Measurements from ENCODE around the gene MYOM3. TPM values are rescaled to one million over a fixed set of nuclear protein-coding genes. Genes with fewer than 3 reads are reported as not detected.
A peak's percentile ranks its signal among the peaks of the same experiment; 100 is the strongest.

The MYOM3 gene
- polyA plus RNA-seq, 10 donors, result 221 to 445 (median 363) TPM

DNA sequence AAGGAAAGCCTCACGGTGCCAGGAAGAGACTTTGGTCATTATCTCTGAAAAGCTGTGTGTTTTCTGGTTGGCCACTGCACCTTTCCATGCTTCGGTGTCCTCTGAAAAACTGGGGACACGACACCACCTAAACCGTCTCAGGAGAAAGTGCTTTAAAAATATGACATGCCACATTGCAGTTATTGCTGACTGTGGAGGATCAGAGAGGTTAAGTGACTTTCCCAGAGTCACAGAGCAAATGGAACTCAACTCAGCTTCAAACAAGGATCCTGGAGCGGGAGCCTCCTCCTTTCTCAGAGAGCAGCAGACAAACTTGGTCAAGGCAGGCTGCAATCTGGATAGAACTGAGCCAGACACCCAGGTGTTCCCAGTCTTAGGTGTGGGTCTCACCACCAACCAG is 13.8 kb downstream of the MYOM3 start:
- no peak for DNase-seq

DNA sequence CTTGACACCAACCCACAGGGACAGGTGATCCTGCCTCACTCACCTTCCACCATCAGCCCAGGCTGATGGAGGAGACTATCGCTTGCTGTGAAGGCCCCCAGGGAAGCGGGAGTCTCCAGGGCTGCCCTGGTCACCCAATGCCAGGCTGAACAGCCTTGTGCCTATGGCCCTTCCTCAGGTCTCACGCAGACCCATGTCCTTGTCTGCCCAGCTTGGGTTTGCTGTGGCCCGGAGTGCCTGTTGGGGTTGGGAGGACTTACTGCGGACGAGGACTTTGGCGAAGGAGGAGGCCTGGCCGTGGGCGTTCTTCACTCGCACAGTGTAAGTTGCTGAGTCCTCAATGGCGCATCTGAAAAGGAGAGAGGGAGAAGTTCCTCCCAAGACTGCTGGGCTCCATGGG is 14.3 kb downstream of the MYOM3 start:
- no peak for DNase-seq

DNA sequence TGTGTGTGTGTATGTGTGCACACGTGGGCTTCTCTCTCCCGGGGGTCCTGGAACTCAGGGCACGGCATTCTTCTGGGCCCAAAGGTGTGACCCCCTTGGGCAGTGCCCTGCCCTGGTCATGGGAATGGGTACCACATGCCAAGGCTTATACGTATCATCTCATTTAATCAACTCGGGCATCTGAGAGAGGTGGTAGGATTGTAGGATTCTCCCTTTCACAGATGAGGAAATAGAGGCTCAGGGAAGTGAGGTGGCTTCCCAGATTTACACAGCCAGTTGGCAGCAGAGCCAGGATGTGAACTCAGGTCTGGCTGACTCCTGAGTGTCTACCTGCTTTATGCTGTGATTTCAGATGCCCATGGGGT is 15.2 kb downstream of the MYOM3 start:
- no peak for DNase-seq

DNA sequence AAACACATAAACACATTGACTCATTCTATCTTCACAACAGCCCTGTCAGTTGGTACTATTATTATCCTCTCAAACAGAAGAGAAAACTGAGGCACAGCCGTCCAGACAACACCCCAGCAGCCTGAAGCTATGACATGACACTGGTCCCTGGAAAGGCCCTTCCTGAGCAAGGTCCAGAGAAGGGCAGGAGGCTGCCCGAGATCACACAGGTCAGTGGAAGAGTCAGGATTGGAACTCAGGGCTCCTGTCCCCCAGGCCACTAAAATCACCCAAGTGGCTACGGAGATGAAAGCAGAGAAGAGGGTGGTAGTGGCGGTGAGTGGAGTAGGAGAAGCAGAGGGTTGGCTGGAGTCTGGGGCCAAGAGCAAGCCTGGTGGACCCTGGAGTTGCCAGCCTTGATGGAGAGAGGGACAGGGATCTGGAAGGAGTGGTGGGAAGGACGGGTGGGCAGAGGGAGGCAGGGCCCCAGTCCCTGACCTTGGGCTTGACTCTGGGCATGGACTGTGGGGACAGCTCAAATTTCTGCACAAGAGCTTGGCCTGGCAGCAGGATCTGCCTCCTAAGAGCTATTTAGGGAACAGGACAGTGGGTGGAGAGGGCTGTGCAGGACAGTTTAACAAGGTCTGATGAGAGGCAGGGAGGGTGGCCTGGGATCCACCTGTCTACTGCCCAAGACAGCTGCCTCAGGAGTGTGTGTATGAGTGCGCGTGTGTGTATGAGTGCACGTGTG is 15.8 kb downstream of the MYOM3 start:
- peak; percentile 54 to 61 (median 55) for DNase-seq

DNA sequence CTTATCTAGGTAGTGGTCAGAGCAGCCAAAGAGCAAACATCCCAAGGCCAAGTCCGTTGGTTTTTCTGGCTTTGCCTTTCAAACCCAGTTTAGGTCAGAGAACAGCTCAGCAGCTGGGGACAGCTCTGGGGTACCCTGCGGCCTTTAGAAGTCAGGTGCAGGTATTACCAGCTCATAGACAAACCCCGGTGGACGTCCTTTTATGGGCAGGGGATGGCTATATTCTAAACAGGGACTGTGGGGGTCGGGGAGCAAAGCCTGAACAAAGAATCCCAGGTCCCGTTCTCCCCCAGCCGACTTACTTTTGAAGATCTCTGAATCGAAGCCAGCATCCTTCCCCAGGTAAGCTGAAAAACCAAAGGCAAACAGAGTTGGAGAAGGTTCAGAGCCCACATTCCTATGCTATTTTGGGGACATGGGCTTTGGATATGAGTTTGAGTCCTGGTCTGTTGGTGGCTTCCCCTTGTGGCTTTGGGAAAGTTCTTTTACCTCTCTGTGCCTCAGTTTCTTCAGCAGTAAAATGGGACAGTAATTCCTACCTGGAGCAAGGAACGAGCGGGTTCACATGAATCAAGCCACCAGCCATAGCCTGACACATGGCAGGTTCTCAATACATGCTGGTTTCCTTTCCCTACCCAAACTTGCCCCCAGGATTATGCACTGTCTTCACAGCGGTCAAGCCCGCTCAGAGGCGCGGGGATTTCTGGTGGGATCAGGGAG is 16.6 kb downstream of the MYOM3 start:
- no peak for DNase-seq

DNA sequence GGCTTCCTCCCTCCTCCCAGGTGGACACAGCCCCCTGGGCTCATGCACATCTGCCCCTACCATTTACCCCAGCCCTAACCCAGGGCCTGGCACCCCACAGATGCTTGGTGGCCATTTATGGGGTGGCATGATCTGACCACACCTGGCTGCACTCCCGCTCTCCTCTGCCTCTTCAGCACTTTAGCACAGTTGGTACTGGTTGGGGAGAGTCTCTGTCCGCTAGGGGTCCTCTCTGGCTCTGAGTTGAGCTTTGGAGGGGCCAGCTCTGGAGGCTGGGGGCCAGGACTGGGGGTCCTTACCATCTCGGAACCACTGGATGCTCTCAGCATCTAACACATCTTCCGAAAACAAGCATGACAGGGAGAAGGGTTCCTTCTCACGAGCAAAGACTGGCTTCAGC is 17.4 kb downstream of the MYOM3 start:
- DNase-seq, result no peak

DNA sequence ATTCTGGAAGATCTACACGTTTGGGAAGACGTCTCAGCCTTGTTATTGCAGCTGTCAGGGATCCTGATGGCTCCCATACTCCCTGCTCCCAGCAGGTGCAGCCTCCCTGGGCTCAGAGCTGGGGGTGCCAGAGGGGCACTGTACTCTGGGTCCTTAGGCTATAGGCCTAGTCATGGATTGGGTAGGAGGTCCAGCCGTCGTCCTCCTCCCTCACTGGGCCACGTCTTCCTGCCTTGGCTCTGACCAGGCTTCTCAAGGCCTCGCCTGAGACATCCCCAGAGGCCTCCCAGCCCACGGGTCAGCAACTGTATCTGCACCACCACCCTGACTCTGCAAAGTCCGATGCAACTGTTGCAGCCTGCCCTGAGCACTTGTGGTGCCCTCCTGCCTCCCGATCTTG is 18.2 kb downstream of the MYOM3 start:
- no peak for DNase-seq

DNA sequence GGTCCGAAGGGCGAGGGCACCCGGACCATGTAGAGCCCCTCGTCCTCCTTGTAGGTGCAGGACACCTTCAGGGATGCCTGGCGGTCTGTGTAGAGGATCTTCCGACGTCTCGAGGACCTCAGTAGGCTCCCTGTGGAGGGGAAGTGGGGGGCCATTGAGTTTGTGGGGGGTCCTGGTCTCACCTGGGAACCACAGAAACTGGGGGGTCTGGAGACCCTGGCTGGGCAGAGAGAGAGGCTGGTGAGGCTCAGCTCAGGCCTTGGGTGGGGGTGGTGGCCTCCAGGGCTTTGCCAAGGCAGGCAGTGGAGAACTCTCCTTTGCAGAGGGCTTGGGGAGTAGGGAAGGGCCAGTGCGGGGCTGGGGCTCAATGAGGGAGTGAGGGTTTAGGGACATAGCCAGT is 19.0 kb downstream of the MYOM3 start:
- DNase-seq, result no peak

DNA sequence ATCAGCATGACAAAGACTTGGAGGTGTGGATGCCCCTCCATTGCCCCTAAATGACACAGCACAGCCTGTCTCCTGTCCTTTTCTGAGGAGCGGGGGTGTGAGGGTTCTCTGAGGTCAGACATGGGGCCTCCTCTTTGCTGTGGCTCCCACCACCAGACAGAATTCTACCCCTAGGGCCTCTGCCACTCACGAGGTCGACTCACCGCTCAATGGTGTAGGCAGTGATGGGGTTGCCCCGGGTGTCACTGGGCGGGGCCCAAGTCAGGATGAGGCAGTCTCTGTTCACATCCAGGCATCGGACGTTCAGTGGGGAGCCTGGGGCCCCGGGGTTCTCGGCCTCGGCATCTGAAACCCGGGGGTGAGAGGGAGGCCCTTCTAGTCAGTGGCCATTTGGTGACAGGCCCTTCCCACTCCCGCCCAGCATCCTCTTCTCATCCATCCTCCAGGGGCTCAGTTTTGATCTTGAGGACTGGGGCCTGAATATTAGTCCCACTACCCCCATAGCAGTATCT is 19.9 kb downstream of the MYOM3 start:
- no peak for DNase-seq

DNA sequence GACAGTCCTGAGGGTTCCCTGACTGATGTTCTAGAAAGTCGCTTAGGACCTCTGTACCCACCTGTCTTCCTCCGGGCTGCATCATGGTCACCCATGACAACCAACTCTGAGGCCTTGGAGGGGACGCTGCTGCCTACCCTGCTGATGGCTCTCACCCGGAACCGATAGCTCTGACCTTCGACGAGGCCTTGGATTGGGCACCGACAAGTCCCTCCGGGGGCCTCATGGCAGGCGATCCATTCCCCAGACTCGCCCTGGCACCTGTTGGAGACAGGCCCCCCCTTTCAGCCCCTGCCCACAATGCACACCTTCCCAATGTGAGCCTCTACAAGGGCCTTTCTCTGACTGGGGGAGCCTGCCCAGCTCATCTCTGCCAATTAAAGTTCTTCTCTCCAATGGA is 21.2 kb downstream of the MYOM3 start:
- DNase-seq, result no peak

DNA sequence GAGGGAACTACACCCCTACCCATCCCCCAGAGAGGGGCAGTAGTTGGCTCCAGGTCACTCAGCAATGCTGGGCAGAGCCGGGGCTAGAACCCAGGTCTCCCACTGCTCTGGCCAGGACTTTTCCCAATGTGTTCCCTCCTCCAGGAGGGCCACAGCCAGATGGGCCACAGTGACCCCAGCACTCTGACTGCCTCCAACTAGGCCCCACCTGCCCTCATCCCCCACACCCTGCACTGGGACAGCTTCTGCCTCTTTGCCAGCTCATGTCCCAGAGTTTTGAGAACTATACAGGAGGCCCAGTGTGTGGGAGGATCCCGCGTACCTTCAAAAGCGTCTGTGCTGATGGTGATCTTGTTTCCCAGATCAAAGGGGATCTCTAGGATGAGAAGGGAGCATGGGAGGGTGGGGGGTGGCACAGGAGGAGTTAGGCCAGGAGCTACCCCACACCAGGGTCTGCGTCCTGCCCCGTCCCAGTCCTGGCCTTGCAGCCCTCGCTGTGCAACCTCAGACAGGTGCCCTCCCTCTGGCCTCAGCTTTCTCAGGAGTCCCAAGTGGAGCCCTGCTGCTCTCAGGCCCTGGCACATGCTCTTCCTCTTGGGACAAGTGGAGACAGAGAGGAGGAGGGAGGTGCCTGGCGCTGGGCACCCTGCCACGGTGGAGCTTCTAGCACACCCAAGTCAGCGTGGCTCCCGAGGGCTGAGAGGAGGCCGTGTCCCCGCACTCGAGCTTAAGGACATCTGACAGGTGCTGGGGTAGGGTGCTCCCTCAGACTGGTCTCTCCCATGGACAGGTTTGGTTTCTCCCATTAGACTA is 22.0 kb downstream of the MYOM3 start:
- DNase-seq, result no peak

DNA sequence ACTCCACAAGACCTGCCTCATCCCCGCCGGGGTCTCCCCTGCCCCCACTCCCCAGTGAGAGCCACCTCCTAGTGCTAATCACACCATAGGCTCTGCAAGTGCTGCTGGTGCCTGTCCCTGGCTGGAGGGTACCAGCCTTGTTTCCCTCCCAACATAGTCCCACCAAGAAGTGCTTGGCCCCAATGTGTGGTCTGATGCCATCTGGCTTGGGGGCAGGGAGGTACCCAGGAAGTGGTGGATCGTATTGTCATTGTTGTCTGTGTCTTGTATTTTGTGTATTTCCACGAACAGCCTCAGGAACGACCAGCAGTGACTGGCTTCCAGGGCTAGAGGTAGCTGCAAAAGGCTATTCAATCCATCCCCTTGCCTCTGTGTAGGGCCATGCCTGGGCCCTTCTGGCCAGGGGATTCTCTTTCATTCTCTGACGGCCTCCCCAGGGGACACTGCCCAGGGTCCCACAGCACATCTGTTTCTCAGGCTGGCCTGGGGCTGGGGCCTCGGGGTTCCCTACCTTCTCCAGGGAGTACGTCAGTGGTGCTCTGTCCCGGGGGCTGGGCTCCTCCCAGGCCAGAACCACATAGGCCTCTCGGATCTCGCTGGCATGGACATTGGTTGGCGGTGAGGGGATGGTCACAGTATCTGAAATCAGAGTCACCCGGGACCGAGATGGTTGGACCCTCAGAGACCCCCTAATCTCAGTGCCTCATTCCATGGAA is 22.8 kb downstream of the MYOM3 start:
- DNase-seq, result no peak

DNA sequence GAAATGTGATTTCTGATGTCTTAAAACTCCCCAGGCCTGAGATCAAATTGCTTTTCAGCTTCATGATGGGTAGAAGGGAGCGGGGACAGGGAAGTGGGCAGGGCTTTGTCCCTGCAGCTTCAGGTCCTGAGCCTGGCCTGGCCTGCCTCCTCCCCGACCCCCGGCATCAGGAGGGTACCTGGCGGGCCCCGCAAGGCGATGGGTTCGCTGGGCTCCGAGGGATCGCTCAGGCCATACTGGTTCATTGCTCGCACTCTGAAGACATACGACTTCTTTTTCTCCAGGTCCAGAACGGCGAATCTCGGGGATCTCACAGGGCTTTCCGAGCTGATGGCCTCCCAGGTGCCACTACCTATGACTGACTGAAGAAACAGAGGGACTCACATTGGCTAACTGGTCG is 25.5 kb downstream of the MYOM3 start:
- DNase-seq, result no peak

DNA sequence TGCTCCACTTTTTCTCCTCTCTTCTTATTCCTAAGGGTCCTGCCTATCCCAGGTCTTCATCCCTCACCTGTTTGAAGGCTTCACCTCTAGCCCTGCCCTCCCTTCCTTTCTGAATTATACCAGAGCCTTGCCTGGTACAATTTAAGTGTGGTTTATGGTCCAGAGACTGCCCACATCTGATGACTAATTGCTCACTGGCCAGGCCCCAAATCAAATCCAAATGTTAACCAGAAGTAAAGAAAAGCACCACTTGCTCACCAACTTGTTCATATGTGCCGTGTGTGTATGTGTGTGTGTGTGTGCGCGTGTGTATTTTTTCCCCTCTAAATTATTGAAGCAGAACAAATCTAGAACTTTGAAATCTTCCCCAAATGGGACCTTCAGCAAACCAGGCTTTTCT is 26.4 kb downstream of the MYOM3 start:
- no peak for DNase-seq

DNA sequence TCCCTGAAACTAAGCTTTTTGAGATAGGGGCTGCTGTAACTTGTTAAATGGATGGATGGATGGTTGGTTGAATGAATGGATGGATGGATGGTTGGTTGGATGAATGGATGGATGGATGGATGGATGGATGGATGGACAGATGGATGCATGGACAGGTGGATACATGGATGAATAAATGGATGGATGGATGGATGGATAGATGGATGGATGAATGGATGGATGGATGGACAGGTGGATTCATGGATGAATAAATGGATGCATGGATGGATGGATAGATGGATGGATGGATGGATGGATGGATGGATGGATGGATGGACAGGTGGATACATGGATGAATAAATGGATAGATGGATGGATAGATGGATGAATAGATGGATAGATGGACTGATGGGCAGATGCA is 26.9 kb downstream of the MYOM3 start:
- no peak for DNase-seq

DNA sequence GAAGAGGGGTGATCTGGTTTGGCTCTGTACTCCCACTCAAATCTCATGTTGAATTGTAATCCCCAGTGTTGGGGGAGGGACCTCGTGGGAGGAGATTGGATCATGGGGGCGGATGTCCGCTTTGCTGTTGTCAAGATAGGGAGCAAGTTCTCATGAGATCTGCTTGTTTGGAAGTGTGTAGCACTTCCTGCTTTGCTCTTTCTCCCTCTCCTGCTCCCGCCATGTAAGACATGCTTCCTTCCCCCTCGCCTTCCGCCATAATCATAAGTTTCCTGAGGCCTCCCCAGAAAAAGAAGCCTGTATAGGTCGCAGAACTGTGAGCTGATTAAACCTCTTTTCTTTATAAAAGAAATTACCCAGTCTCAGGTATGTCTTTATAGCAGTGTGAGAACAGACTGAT is 27.9 kb downstream of the MYOM3 start:
- no peak for DNase-seq

DNA sequence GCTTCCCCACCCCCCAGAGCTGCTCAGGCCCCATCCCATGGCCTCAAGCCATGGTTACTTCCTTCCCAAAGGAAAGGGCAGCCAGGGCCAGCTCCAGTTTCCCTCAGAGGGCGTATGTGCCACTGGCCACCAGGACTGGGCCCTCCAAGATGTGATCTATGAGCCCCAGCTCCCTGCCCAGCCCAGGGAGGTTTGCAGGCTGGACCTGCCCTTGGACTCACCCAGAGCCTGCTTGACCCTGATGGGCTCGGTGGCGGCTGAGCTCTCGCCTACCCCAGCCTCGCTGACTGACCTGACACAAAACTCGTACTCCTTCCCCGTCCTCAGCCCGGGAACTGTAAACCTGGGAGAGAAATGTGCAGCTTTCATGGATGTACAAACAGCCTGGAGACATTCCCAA is 29.6 kb downstream of the MYOM3 start:
- no peak for DNase-seq

DNA sequence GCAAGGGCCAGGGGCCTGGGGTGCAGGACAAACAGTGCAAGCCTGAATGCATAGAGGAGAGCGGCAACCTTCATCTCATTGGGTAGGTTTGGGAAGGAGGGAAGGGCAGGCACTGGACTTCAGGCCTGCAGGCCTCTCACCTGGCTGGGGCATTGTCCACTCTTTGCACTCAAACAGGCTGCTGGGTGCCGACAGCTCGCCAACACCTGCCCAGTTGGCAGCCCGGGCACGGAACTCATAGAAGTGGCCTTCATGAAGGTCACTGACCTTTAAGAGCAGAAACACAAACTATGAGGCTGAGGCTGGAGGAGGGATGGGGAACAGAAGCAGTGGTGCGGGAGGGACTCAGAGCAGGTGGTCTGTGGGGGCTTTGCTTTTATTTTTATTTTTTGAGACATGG is 30.7 kb downstream of the MYOM3 start:
- no peak for DNase-seq

DNA sequence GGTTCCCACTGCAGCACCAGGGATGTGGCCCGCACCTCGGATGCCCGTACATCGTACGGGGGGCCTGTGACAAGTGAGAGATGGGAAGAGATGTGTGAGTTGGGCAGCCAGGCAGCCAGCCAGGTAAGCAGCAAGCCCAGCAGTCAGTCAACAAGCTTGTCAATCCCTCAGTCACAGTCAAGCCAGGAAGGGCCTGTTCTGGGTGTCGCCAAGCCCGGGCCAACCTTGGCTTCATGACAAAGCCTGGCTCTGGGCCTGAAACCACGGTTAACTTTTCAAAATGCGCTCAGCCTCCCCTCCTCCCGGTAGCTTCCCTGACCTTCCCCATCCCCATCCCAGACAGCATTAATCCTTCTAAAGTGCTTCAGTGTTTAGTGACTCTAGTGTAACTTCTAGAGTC is 31.8 kb downstream of the MYOM3 start:
- DNase-seq, result no peak

DNA sequence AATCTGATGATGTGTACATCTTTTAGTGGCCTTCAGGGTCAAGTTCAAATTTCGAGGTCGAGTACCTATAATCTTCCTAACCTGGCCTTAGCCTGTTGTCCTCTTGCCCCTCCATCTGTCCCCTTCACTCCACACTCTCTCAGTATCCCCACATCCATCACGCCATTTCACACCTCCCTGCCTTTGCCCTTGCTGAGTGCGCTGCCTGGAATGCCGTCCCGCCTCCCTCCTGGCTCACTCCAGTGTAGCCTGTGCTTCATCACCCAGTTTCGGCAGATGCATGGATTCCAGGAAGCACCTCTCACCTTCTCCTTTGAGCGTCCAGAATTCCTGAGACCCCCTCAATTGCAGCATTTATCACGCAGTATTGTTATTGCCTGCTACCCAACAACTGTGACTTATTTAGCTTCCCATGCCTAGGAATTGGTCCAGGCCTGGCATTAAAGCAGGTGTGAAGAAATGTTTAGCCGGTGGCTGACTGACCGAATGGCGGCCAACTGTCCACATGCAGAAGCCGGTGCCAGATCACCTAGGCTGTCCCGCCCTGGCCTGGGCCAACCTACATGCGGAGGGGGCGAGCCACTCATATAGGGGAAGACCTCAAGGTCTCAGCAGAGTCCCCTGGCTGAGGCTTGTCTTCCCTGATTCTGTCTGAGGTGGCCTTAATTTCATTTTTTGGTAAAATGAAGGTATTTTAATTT is 34.5 kb downstream of the MYOM3 start:
- no peak for DNase-seq

DNA sequence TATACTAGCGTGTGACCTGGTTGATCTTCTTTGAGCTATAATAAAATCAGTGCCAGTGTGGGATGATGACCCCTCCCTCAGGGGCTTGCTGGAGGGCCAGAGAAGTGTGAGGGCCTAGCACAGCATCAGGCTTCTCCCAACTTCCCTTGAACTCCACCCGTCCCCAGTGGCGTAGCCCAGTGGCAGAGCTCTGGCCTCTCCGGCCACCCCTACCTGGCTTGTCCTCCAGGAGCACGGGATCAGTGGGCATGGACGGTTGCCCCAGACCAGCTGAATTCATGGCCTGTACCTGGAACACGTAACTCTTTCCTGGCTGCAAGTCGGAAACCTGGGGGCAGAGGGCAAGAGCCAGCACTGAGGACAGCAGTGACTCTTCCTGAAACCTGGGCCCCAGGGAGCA is 36.0 kb downstream of the MYOM3 start:
- DNase-seq, result no peak

DNA sequence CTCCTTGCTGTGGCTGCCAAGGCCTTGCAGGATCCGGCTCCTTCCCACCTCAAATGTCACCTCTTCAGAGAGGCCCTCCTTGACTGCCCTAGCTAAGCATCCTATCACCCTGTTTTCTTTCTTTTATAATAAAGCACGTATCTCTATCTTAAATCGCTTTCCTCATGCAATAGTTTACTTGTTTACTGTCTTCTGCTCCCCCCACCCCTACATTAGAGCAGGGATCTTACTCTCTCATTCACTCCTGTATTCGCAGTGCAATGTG is 36.4 kb downstream of the MYOM3 start:
- DNase-seq, result no peak
